NAMALWA (cell line): Measurements from ENCODE around the gene S100A11.

Experiments used
- DNase-seq: peaks from one replicate; pipeline ENCODE4 v3.0.0-alpha.2; 2015; ENCODE audit warnings: low spot score

The S100A11 gene

DNA sequence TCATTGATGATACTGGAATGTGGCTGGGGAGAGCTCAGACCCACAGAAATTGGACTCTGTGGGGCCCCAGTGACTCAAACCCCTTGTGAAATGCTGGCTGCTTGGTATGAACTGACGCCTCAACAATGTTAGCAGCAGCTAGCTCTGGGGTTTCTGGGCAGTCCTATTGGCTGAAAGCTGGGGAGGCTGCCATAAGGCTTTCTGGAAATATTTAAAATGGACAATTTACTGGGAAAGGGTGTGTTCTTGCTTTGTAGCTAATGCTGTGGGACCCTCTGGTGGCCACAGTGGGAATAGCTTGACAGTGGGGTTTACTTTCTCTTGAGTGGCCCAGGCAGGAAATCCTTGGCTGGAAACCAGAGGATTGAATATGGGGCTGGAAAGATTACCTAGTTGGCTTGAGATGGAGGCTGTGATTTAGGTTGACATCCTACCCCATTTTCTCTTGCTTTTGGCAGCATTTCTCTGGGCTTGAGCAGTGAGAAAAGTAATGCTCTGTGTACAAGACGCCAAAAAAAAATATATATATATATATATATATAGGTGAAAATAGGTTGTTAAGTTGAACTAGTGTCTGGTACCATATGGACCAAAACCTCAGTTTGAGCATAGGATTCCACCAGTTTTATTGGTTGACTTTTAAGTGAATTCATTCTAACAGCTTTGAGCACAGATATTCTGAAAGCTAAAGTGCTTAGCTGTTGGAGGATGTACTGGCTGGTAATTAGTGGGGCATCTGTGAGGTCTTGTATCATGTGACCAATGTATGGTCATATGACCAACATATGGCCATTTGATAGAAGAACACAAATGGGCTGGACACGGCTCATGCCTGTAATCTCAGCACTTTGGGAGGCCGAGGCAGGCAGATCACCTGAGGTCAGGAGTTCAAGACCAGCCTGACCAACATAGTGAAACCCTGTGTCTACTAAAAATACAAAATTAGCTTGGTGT, 34.9 kb downstream of the S100A11 start:
- DNase-seq: peak; percentile 86

DNA sequence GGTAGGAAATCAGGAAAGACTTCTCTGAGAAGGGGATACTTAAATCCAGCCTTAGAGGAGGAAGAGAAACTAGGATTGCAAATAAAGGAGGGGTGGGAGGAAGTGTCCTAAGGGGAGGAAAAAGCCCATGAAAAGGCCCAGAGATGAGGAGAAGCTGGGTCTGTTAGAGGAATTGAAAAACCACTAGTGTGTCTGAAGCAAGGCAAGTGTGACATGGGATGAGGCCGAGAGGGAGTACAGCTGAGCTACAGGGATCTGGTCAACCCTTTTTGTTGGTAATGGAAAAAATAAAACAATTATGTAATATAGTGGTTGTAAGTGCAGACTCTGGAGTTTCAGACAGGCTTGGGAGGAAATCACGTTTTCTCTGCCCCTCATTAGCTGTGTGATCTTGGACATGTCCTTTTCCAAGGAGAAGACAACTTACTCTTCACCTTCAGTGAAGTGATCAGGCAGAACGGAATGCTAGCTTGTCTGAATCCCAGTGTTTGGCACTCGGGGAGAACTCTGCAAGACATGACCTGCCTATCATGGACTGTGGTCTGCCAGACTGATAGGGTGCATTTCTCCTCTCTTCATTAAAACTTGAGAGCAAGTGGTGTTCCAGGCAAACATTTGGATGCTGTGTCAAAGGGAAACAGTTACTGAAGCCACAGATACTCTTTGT, 35.7 kb downstream of the S100A11 start:
- DNase-seq: no peak

DNA sequence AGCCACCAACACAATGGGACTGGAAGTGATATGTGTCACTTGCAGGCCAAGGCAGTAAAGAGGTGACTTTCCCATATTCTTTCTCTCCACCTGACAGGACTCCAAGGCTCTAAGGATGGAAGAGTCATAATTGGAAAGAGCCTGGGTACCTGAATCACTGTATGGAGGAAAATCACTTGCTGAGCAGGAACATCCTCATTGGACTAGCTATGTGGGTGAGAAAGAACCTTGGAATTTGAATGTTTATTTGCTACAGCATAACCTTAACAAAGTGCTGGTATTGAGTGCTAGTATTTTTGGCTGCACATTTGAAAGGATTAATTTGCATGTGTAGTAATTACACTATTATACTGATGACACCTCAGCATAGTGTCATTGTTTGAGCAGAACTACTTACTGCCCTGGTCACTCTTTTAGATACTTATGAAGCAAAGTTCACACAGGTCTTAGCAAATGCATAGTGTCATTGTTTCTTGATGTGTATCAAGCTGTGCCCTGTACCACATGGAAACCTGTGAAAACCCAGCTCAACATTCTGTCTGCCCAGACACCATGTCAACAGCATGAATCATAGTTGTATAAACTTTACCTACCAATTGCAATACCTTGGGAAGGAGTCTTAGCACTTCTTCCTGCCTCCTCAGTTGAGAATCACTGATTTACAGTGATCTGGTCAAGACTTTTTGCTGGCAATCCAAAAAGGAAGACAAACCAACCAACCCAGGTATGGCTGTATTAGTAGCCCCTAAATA, 38.0 kb downstream of the S100A11 start:
- DNase-seq: no peak

- DNase-seq: no peak
Measured at GRCh38 chr1:151997284-151997570, 39.6 kb downstream of the S100A11 start.

GRCh38 chr1:151995774-151996173, 41.0 kb downstream of the S100A11 start:
- DNase-seq: peak; percentile 21

DNA sequence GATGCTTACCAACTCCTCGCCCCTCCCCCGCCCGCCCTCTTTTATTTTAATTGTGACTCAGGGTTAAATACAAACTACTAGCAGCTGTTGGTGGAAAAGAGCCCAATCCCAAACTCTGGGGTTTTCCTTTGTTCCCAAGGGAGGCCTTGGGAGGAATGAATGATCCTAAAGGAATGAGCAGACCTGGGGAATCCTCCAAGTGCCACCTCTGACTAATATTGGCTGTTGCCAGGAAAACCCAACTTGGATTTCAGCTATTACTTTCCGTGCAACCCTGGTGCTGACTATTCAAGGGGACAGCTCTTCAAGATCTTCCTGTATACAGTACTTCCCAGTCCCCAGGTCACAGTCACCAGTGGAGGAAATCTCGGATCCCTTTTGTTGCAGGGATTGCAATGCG, 41.8 kb downstream of the S100A11 start:
- no peak for DNase-seq

DNA sequence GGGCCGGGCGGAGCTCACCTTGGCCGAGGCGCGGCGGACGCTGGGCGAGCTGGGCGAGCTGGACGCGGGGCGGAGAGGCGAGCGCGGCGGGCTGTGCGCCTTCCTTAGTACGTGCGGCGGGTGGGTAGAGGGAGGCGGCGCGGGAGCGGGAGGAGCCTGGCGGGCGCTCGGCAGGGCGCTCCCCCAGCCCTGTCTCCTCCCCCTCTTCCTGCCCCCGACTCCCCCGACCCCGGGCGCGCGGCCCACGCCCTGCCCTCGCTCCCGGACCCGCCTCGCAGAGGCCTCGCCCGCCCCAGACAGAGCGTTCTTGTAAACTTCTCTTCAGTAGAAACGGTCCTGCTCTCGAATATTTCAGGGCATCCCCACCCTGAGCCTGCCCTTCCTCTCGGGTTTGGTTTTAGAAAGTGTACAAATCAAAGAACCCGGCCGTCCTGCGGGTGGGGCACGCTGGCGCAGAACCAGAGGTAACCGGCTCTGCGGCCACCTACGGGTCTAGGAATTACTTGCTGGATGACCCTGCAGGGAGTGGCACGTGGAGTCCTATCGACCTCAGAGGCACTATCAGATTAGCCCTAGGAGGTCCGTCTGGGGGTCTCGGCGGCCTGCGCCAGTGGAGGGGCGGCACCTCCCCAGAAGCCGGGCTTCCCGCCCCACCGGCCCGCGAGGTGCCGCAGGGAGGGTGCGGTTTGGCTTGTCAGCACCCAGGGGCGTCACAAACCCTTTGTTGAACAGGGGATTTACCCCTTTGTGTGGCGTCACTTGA, 42.9 kb downstream of the S100A11 start, which contains the start of gene S100A10:
Gene S100A10, minus strand, starts transcription at position 126 of the 763 bp plus-strand sequence. CDS start 7,629 bp downstream, outside the sequence.
- peak; percentile 72 for DNase-seq

DNA sequence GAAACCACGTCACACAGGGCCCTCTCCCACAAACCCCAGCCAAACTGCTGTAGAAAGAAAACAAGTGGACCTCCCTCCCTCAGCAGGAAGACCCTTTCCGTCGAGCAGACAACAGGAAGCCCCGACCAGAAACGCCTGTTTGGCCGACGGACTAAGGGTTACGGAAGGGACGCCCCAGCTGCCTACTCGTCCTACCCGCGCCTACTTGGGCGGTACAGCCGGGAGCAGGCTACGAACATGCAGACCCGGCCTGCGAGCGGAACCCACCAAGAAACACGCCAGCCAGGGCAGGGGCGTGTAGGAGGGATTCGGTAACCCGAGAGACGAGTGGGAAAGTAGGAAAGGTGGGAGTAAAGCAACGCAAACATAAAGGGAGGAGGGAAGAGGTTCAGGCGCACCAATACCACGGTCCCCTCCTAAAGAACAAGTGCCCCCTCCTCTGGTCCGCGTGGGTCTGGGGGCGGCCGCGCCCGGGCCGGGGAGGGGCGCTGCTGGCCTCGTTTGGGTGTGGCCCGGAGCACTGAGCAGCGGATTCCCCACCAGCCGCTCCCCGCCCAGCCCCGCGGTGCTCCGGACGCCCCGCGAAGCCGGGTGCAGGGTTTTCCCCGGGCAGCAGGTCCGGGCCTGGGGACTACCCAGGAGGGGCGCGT, 43.6 kb downstream of the S100A11 start:
- DNase-seq: peak; percentile 61

- DNase-seq: no peak
Measured at GRCh38 chr1:151992303-151993083, 44.3 kb downstream of the S100A11 start.

DNA sequence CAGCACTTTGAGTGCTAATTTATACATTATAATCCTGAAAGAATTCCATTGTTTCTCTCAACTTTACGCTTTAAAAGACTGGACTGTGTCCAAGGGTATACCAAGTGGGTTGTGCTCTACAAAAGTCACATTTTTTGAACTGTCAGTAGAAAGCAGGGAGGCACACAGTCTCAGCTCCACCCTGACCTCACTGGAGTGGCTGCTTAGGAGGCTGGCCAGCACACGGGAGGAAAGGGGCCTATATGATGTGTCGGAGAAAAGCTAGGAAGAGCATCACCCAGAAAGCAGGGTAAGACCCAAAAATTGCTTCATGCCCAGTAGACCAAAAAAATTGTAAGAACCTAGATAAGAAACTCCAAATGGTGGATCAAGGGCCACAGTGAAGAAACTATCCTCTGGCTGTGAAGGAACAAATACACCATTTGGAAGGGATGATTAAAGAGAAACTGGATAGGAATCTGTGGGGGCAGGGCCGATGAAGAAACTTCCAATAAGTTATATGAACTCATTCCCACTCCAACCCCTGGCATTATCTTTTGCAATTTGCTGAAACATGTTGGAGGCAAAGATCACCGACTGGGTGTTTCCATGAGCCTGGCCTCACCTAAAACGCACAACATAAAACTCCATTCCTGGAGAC, 45.0 kb downstream of the S100A11 start:
- DNase-seq: no peak

DNA sequence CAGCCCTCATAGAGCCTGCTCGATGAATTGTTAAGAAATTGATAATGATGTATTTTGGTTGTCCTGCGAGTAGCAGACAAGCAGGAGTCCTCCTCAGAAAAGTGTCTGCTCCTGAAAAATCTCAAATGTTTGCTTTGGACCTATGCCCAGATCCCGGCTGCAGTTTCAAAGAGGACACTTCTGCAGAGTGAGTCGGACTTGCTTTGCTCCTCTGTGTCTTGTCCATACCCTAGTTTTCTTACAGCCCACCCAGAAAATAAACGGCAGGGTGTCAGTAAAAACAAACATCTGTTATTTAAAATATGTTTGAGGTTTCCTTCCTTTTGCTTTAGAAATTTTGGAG, 46.0 kb downstream of the S100A11 start:
- DNase-seq: no peak

DNA sequence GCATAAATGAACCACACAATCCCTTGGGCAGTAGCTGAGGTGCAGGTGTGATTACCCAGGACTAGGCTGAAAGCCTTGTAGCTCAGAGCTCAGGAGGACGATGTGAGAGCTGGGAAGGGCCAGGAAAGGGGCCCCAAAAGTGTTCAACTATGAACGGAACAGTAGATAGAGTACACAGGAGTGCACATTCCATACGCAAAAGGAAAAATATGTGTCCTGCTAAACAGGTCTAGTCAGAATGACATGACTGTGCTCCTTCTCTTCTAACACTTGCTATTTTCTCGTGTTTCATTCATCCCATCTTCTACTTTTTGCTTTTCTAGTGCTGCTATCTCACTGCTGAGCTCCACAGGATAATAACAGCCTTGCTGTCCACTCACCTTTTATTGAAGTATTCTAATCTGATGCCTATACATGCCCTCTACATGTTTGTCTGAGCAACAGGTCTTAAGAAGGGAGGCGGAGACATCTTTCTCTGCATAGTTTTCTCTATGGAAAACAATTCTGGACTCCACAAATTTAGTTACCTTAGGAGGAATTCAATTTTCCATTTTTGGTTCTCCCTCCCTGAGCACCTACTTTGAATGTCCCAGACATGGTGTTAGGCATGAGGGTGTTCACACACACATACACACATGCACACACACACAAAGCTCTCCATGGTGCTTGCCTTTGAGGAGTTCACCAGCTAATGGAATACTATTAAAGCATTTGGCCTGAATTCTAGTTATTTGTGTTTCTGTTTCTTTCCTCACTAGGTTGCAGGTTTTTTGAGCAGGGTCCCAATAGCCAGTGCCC, 46.5 kb downstream of the S100A11 start:
- no peak for DNase-seq

DNA sequence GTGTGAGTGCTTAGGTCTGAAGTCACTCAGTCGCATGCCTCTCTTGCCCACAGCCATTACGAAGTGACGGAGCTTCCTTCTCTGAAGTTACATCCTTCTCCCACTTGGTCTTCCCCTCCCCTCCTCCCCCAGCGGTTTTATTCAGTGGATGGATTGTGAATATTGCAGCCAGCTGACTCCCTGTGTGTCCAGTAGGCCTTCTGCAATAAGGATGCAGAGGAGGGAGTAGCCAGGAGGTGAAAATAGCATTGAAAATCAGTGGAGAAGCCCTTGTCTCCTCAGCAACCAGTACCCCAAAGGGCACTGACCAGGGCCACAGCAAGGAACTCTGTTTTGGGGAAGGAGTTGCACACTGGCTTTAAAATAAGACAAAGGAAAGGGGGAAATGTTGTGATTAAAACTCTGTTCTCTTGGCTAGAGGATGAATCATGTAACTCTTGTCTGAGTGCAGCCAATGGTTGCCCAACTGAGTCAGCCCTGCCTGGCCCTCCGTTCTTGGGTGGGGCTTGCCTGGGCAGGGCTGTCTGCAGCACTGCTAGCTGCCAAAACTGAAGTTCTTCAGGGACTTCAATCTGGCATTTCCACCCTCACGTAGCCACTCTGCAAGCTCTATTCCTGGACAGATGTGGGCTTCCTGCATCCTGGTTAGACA, 47.5 kb downstream of the S100A11 start:
- no peak for DNase-seq

- DNase-seq: no peak
Measured at GRCh38 chr1:151988405-151988923, 48.3 kb downstream of the S100A11 start.

GRCh38 chr1:151986501-151987190, 50.2 kb downstream of the S100A11 start:
- no peak for DNase-seq

DNA sequence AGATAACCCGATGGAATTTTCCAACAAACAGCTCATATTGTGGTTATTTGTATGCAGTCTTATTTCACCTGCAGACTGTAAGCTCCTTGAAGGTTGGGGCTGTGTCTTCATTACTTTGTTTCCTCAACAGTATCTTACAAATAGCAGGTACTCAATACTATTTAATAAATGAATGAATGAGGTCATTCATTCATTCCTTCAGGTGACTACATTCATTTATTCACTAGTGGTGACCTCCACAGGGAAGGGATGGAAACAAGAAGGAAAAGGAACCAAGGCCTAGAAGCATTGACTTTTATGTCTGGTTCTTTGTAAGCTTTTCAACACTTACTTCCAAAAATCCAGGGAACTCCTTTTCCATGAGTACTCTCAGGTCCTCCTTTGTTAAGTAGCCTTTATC, 51.0 kb downstream of the S100A11 start:
- no peak for DNase-seq

DNA sequence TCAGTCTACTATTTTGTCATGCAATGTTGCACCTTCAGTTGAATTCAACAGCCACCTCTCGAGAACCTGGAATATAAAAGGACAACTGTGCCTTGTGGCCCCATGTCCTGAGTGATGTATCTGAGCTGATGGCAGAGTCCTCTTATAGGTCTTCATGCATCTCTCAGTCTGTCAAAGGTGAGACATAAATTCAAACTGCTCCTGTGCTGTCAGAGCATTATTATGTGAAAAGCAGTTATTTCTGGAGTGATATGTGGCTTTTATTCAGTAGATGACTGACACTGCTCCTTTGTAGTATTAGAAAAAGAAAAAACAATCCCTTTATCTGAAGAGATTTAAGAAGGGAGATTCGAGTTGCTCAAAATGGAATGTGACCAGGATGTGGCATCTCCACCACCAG, 51.5 kb downstream of the S100A11 start:
- DNase-seq: no peak
